ENCODE measurements around the gene DIS3. TPM values are rescaled to one million over a fixed set of nuclear protein-coding genes. Genes with fewer than 3 reads are reported as not detected.

Gene DIS3
- total RNA-seq, 4 donors from 2014 or later, result 16.9 to 33.0 (median 22.1) TPM

GRCh38 chr13:72754111-72754510 lies 27.6 kb downstream of the DIS3 start:
- no peak for TF ChIP-seq POLR2A (IDR thresholded peaks at IDR 0.05; ENCODE audit: low read depth)
- TF ChIP-seq CTCF (IDR thresholded peaks at IDR 0.05), result no peak
- TF ChIP-seq EP300 (IDR thresholded peaks at IDR 0.05), result no peak
- no peak for TF ChIP-seq POLR2AphosphoS5 (IDR thresholded peaks at IDR 0.05)
- H3K4me1 ChIP-seq, result no peaks in the 10 kb centered on the region
- H3K9me3 ChIP-seq, result no peaks in the 10 kb centered on the region
- H3K36me3 ChIP-seq, result peaks cover 43 to 84% (median 66%) of the 10 kb centered on the region in 4 donors
- DNase-seq (ENCODE audit: extremely low spot score), result no peak
- no peak overlapping the region for H3K4me3 ChIP-seq
- 89% methylated on average over 6 of the region's 6 CpGs for WGBS
- H3K27ac ChIP-seq (replicated peaks in 1 of 4), result no peak overlapping the region
- no peaks in the 10 kb centered on the region for H3K27me3 ChIP-seq
- intact Hi-C loops (cut with DNase I), result no loop called here

- no peaks in the 10 kb centered on the region for H3K9me3 ChIP-seq
- H3K27ac ChIP-seq (replicated peaks in 1 of 4), result no peak overlapping the region
- no peaks in the 10 kb centered on the region for H3K27me3 ChIP-seq
- H3K4me1 ChIP-seq, result no peaks in the 10 kb centered on the region
- no peak overlapping the region for H3K4me3 ChIP-seq
- no peak for DNase-seq (ENCODE audit: extremely low spot score)
- TF ChIP-seq CTCF (IDR thresholded peaks at IDR 0.05) (no peak), POLR2AphosphoS5 (IDR thresholded peaks at IDR 0.05) (no peak), POLR2A (IDR thresholded peaks at IDR 0.05; ENCODE audit: low read depth) (no peak)
- intact Hi-C loops (cut with DNase I), result no loop called here
- peaks cover 27 to 74% (median 53%) of the 10 kb centered on the region in 4 donors for H3K36me3 ChIP-seq
These were observed 30.5 kb downstream of the DIS3 start for GRCh38 chr13:72751220-72751619.

- intact Hi-C loops (cut with DNase I), result no loop called here
- Histone ChIP-seq H3K4me1 (no peaks in the 10 kb centered on the region), H3K36me3 (peaks cover 5 to 43% (median 22%) of the 10 kb centered on the region in 4 donors), H3K4me3 (no peak overlapping the region), H3K27me3 (no peaks in the 10 kb centered on the region), H3K9me3 (no peaks in the 10 kb centered on the region), H3K27ac (replicated peaks in 1 of 4) (no peak overlapping the region)
- TF ChIP-seq CTCF (IDR thresholded peaks at IDR 0.05) (no peak), EP300 (IDR thresholded peaks at IDR 0.05) (no peak), POLR2AphosphoS5 (IDR thresholded peaks at IDR 0.05) (no peak), POLR2A (IDR thresholded peaks at IDR 0.05; ENCODE audit: low read depth) (no peak)
- WGBS, result 77% methylated on average over 1 of the region's 1 CpG
- no peak for DNase-seq (ENCODE audit: extremely low spot score)
These were observed 36.4 kb downstream of the DIS3 start for GRCh38 chr13:72745260-72745659.

- no peaks in the 10 kb centered on the region for H3K9me3 ChIP-seq
- peaks cover 0 to 17% (median 8%) of the 10 kb centered on the region in 4 donors for H3K36me3 ChIP-seq
- no peak overlapping the region for H3K4me3 ChIP-seq
- intact Hi-C loops (cut with DNase I), result no loop called here
- WGBS, result 50% methylated on average over 1 of the region's 1 CpG
- no peak overlapping the region for H3K27ac ChIP-seq (replicated peaks in 1 of 4)
- TF ChIP-seq POLR2A (IDR thresholded peaks at IDR 0.05; ENCODE audit: low read depth), result no peak
- TF ChIP-seq CTCF (IDR thresholded peaks at IDR 0.05), result no peak
- TF ChIP-seq EP300 (IDR thresholded peaks at IDR 0.05), result no peak
- no peak for TF ChIP-seq POLR2AphosphoS5 (IDR thresholded peaks at IDR 0.05)
- no peak for DNase-seq (ENCODE audit: extremely low spot score)
- H3K27me3 ChIP-seq, result no peaks in the 10 kb centered on the region
- H3K4me1 ChIP-seq, result no peaks in the 10 kb centered on the region
These were observed 41.7 kb downstream of the DIS3 start for GRCh38 chr13:72740015-72740414.

- Histone ChIP-seq H3K9me3 (no peaks in the 10 kb centered on the region), H3K4me3 (no peak overlapping the region), H3K27ac (replicated peaks in 1 of 4) (no peak overlapping the region), H3K36me3 (peaks cover 0 to 3% (median 0%) of the 10 kb centered on the region in 4 donors), H3K4me1 (no peaks in the 10 kb centered on the region), H3K27me3 (no peaks in the 10 kb centered on the region)
- intact Hi-C loops (cut with DNase I), result no loop called here
- 97% methylated on average over 3 of the region's 3 CpGs for WGBS
- DNase-seq (ENCODE audit: extremely low spot score), result no peak
- TF ChIP-seq CTCF (IDR thresholded peaks at IDR 0.05), result no peak
- TF ChIP-seq POLR2AphosphoS5 (IDR thresholded peaks at IDR 0.05), result no peak
- TF ChIP-seq POLR2A (IDR thresholded peaks at IDR 0.05; ENCODE audit: low read depth), result no peak
- TF ChIP-seq EP300 (IDR thresholded peaks at IDR 0.05), result no peak
These were observed 44.7 kb downstream of the DIS3 start for GRCh38 chr13:72737033-72737432.

Measured in esophagus muscularis mucosa (tissue), 4 donors.